ENCODE measurements around the gene NLN. TPM values are rescaled to one million over a fixed set of nuclear protein-coding genes. Genes with fewer than 3 reads are reported as not detected.

Gene NLN
- total RNA-seq, 1 donor: 30.2 TPM

DNA sequence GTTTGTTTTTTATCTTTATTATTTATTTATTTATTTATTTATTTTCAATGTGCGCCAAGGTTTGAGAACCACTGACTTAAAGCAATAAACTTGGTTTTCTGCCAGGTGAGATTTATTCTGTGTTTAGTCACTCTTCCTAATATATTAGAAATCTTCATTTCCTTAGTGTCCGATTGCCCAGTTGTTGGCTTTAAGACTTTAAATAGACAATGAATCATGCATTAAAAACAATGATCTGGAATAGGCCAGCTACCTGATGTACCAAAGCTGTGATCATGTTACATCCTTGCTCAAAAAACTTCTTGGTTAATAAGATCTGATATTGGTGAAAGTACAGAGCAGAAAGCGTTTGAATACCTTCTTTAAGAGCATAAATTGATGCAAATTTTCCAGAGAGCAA lies 152.2 kb downstream of the NLN start:
- DNase-seq (ENCODE audit: low read depth): peak; percentile 66
- no peak for TF ChIP-seq CTCF (IDR thresholded peaks at IDR 0.05; ENCODE audit: insufficient read depth, low read length)

DNA sequence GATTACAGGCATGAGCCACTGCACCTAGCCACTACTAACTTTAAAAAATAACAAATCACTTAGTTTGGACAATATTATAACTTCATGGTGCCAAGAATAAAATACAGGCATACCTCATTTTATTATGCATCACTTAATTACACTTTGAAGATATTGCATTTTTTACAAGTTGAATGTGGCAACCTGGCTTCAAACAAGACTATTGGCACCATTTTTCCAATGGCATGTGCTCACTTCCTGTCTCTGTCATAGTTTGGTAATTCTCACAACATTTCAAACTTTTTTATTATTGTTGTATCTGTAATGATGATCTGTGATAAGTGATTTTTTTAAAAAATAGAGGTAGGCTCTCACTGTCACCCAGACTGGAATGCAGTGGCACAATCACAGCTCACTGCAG lies 154.5 kb downstream of the NLN start:
- DNase-seq (ENCODE audit: low read depth): peak; percentile 18
- H3K4me3 ChIP-seq (ENCODE audit: low read depth, low read length): no peak overlapping the region
- no peak for TF ChIP-seq CTCF (IDR thresholded peaks at IDR 0.05; ENCODE audit: insufficient read depth, low read length)

More for the DNA sequence above, 152.2 kb downstream of the NLN start:
- no peak overlapping the region for H3K4me3 ChIP-seq (ENCODE audit: low read depth, low read length)

DNA sequence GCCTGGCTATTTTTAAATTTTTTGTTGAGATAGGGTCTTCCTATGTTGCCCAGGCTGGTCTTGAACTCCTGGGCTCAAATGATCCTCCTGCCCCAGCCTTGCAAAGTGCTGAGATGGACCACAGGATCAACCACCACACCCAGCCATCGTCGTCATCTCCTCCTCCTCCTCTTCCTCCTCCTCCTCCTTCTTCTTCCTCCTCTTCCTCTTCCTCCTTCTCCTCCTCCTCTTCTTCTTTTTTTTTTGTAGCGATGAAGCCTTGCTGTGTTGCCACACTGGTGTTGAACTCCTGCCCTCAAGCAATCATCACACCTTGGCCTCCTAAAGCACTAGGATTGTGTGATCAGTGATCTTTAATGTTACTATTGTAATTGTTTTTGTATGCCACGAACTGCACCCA lies 155.0 kb downstream of the NLN start:
- H3K4me3 ChIP-seq (ENCODE audit: low read depth, low read length): no peak overlapping the region
- no peak for DNase-seq (ENCODE audit: low read depth)
- no peak for TF ChIP-seq CTCF (IDR thresholded peaks at IDR 0.05; ENCODE audit: insufficient read depth, low read length)

Other genes with a start within 250 kb of the NLN start
- 40.8 and 64.9 TPM in 2 replicates for gene ADAMTS6, start 240.3 kb upstream of the NLN start, total RNA-seq (ENCODE audit: low replicate concordance)
- gene CENPK, start 159.0 kb upstream of the NLN start, total RNA-seq (ENCODE audit: low replicate concordance): 1.4 and 49.6 TPM in 2 replicates
- 35.2 and 81.6 TPM in 2 replicates for gene PPWD1, start 158.9 kb upstream of the NLN start, total RNA-seq (ENCODE audit: low replicate concordance)
- gene TRIM23, start 97.9 kb upstream of the NLN start, total RNA-seq (ENCODE audit: low replicate concordance): 16.6 and 21.8 TPM in 2 replicates
- 3.9 and 5.3 TPM in 2 replicates for gene SHLD3, start 97.2 kb upstream of the NLN start, total RNA-seq (ENCODE audit: low replicate concordance)
- gene TRAPPC13, start 97.2 kb upstream of the NLN start, total RNA-seq (ENCODE audit: low replicate concordance): 28.0 and 29.5 TPM in 2 replicates
- 6.1 and 16.4 TPM in 2 replicates for gene SGTB, start 96 bp upstream of the NLN start, total RNA-seq (ENCODE audit: low replicate concordance)
- gene ERBIN, start 204.4 kb downstream of the NLN start, total RNA-seq (ENCODE audit: low replicate concordance): 96.3 and 120 TPM in 2 replicates

Data from fibroblast of the aortic adventitia (primary cell).